WERI-Rb-1 (cell line): ENCODE data around the gene ITM2B.

Source experiments
- DNase-seq: peaks from one replicate; pipeline ENCODE4 v3.0.0-alpha.2; 2020
- H3K27ac ChIP-seq: fragments of 250-450 bp; sonication (Bioruptor Pico); 2 replicates; pipeline ENCODE4 v1.5.1; 2020; ENCODE audit warnings: mild to moderate bottlenecking, moderate library complexity
- H3K27me3 ChIP-seq: fragments of 250-450 bp; sonication (Bioruptor Pico); 2 replicates; pipeline ENCODE4 v1.5.1; 2021; ENCODE audit warnings: mild to moderate bottlenecking, low read depth, moderate library complexity; ENCODE audit not compliant: insufficient read depth, severe bottlenecking
- H3K36me3 ChIP-seq: fragments of 250-450 bp; sonication (Bioruptor Pico); 2 replicates; pipeline ENCODE4 v1.5.1; 2020; ENCODE audit warnings: mild to moderate bottlenecking, moderate library complexity
- H3K4me3 ChIP-seq: 2 replicates; pipeline ENCODE4 v1.5.1; 2011; ENCODE audit warnings: low read depth, mild to moderate bottlenecking, control low read depth, low read length
- H3K9me3 ChIP-seq: fragments of 250-450 bp; sonication (Bioruptor Pico); 2 replicates; pipeline ENCODE4 v1.5.1; 2021; ENCODE audit warnings: mild to moderate bottlenecking, moderate library complexity; ENCODE audit not compliant: severe bottlenecking
- TF ChIP-seq, protein P1 (sequence below): IDR thresholded peaks from 2 replicates; pipeline ENCODE4 v1.5.1; 2011; ENCODE audit warnings: low read depth, mild to moderate bottlenecking, control low read depth, inconsistent platforms, low read length

ITM2B gene

GRCh38 chr13:48249018-48249417 is 16.0 kb downstream of the ITM2B start:
- DNase-seq = no peak
- Histone ChIP-seq H3K4me3 (no peak overlapping the region), H3K27me3 (no peaks in the 10 kb centered on the region), H3K27ac (no peak overlapping the region), H3K9me3 (no peaks in the 10 kb centered on the region), H3K36me3 (no peaks in the 10 kb centered on the region)
- TF ChIP-seq, protein P1, sequence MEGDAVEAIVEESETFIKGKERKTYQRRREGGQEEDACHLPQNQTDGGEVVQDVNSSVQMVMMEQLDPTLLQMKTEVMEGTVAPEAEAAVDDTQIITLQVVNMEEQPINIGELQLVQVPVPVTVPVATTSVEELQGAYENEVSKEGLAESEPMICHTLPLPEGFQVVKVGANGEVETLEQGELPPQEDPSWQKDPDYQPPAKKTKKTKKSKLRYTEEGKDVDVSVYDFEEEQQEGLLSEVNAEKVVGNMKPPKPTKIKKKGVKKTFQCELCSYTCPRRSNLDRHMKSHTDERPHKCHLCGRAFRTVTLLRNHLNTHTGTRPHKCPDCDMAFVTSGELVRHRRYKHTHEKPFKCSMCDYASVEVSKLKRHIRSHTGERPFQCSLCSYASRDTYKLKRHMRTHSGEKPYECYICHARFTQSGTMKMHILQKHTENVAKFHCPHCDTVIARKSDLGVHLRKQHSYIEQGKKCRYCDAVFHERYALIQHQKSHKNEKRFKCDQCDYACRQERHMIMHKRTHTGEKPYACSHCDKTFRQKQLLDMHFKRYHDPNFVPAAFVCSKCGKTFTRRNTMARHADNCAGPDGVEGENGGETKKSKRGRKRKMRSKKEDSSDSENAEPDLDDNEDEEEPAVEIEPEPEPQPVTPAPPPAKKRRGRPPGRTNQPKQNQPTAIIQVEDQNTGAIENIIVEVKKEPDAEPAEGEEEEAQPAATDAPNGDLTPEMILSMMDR = no peak

DNA sequence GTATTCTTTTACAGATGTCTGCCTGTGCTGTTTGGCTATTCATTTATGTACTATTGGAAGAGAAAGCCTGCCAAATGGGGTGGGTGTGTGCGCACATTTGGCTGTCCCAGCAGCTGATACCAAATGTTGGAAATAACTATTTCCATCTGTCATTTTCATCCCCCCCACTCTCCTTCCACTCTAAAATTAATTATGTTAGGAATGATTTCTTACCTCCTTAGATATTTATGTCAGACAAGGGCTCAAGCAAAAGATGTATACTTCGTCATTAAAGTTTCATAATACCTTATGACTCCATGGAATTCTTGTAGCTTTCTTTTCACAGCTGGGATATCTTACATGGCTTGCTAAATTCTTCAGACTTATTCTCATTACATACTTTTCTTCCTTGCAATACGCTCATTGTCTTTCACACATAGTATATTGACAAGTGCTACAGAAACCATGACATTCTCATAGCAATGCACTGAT is 18.6 kb downstream of the ITM2B start:
- Histone ChIP-seq H3K27me3 (no peaks in the 10 kb centered on the region), H3K4me3 (no peak overlapping the region), H3K9me3 (no peaks in the 10 kb centered on the region), H3K27ac (no peak overlapping the region), H3K36me3 (no peaks in the 10 kb centered on the region; the same call in 1 of the 2 replicates)
- no peak for DNase-seq
- TF ChIP-seq, protein P1 = no peak

DNA sequence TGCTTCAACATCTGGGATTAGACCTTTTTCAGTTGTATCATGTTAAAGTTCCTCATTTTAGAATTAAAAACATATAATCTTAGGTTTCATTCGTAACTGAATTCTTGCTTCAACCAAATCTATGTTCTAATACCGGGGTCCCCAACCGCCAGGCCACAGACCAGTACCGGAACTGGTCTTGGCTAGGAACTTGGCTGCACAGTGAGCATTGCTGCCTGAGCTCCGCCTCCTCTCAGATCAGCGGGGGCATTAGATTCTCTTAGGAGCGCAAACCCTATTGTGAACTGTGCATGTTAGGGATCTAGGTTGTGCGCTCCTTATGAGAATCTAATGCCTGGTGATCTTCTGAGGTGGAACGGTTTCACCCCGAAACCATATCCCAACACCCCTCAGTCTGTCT is 19.2 kb downstream of the ITM2B start:
- TF ChIP-seq, protein P1 = no peak
- Histone ChIP-seq H3K9me3 (no peaks in the 10 kb centered on the region), H3K27me3 (no peaks in the 10 kb centered on the region), H3K36me3 (no peaks in the 10 kb centered on the region; the same call in 1 of the 2 replicates), H3K4me3 (no peak overlapping the region), H3K27ac (no peak overlapping the region)
- no peak for DNase-seq

DNA sequence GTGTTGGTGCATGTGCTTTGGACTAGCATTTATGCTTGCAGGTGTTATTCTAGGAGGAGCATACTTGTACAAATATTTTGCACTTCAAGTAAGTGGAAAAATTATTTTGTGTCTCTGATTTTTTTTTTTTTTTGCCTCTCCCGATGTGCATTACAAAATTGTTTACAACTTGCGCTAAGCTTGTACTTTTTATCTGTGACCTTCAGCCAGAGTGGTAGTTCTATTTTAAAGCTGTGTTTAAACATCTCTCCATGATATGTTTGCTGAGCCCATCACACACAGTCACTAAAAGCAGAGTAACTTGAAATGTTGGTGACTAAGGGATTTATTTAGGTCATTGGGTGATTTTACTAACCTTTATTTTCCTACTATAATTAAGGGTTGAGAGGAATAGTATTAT is 20.8 kb downstream of the ITM2B start:
- Histone ChIP-seq H3K27me3 (no peaks in the 10 kb centered on the region), H3K36me3 (no peaks in the 10 kb centered on the region; the same call in none of the 2 replicates), H3K9me3 (no peaks in the 10 kb centered on the region), H3K4me3 (no peak overlapping the region), H3K27ac (no peak overlapping the region)
- DNase-seq = no peak
- TF ChIP-seq, protein P1 = no peak

- Histone ChIP-seq H3K4me3 (no peak overlapping the region), H3K36me3 (no peaks in the 10 kb centered on the region; the same call in none of the 2 replicates), H3K9me3 (no peaks in the 10 kb centered on the region), H3K27me3 (no peaks in the 10 kb centered on the region), H3K27ac (no peak overlapping the region)
- TF ChIP-seq, protein P1 = no peak
- no peak for DNase-seq
Measured at GRCh38 chr13:48255090-48255489, 22.1 kb downstream of the ITM2B start.

DNA sequence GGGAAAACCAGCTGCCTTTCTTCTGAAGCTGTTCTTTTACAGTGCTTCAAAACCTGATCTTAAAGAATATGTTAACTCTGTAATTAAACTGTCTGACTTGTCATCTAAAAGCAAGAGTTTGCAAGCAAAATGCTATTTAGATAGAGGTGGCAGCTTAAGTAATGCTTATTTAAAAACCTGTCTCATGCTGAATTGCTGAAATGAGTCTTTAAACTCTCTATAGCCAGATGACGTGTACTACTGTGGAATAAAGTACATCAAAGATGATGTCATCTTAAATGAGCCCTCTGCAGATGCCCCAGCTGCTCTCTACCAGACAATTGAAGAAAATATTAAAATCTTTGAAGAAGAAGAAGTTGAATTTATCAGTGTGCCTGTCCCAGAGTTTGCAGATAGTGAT is 22.9 kb downstream of the ITM2B start:
- TF ChIP-seq, protein P1 = no peak
- Histone ChIP-seq H3K4me3 (no peak overlapping the region), H3K9me3 (no peaks in the 10 kb centered on the region), H3K36me3 (no peaks in the 10 kb centered on the region; the same call in none of the 2 replicates), H3K27ac (no peak overlapping the region), H3K27me3 (no peaks in the 10 kb centered on the region)
- no peak for DNase-seq
